ENCODE measurements around the gene FGF11. TPM values are rescaled to one million over a fixed set of nuclear protein-coding genes. Genes with fewer than 3 reads are reported as not detected.

The FGF11 gene
- 1.4 and 2.7 TPM in 2 replicates for total RNA-seq
- 3.6 and 3.8 TPM in 2 replicates for polyA plus RNA-seq

DNA sequence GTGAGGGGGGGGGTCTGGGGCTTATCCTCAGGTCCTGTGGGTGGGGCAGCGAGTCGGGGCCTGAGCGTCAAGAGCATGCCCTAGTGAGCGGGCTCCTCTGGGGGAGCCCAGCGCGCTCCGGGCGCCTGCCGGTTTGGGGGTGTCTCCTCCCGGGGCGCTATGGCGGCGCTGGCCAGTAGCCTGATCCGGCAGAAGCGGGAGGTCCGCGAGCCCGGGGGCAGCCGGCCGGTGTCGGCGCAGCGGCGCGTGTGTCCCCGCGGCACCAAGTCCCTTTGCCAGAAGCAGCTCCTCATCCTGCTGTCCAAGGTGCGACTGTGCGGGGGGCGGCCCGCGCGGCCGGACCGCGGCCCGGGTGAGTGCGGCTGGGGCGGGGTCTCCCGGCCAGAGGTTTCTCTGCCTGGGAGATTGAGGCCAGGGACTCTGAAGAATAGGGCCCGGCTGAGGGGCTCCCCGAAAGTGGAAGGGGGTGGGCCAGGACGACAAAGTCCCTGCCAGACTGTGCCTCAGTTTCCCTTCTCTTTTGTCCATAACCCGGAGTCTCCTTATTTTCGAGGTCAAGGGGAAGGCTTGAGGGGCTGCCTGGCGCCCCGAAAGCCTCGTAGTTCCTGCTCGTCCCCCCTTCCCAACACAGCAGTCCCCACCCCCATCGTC lies at the start of gene FGF11:
TSS of gene FGF11 (plus strand) at position 51 of the 651 bp plus-strand sequence. CDS start at position 160, 109 bp downstream.
- peaks cover 29% of the 10 kb centered on the region for H3K27me3 ChIP-seq
- peak; percentile 40 for DNase-seq (ENCODE audit: low spot score)
- H3K36me3 ChIP-seq (replicated peaks; ENCODE audit: insufficient read depth, low read depth) = no peaks in the 10 kb centered on the region
- peak within 1 kb of the TSS; percentile 75 for H3K4me3 ChIP-seq
- H3K9me2 ChIP-seq (replicated peaks; ENCODE audit: insufficient read depth) = no peaks in the 10 kb centered on the region
- H3K27ac ChIP-seq = peak within 1 kb of the TSS; percentile 49
- H4K20me1 ChIP-seq (ENCODE audit: insufficient read depth, poor library complexity, severe bottlenecking) = no peaks in the 10 kb centered on the region
- no peaks in the 10 kb centered on the region for H3K9me3 ChIP-seq (ENCODE audit: low read depth)
- peak within 1 kb of the TSS; percentile 99 for H3K4me2 ChIP-seq
- WGBS (ENCODE audit: low lambda C conversion rate, missing lambda C conversion rate) = 2% methylated on average over 42 of the region's 50 CpGs
- H3K79me2 ChIP-seq = peaks cover 2% of the 10 kb centered on the region
- no peak for TF ChIP-seq EZH2phosphoT487 (IDR thresholded peaks at IDR 0.05; ENCODE audit: low read depth, severe bottlenecking, unreplicated experiment)
- no peak for TF ChIP-seq EZH2 (IDR thresholded peaks at IDR 0.05; ENCODE audit: borderline replicate concordance)
- TF ChIP-seq, protein P1, sequence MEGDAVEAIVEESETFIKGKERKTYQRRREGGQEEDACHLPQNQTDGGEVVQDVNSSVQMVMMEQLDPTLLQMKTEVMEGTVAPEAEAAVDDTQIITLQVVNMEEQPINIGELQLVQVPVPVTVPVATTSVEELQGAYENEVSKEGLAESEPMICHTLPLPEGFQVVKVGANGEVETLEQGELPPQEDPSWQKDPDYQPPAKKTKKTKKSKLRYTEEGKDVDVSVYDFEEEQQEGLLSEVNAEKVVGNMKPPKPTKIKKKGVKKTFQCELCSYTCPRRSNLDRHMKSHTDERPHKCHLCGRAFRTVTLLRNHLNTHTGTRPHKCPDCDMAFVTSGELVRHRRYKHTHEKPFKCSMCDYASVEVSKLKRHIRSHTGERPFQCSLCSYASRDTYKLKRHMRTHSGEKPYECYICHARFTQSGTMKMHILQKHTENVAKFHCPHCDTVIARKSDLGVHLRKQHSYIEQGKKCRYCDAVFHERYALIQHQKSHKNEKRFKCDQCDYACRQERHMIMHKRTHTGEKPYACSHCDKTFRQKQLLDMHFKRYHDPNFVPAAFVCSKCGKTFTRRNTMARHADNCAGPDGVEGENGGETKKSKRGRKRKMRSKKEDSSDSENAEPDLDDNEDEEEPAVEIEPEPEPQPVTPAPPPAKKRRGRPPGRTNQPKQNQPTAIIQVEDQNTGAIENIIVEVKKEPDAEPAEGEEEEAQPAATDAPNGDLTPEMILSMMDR (IDR thresholded peaks at IDR 0.05; ENCODE audit: poor library complexity) = no peak
- peaks cover 50% of the 10 kb centered on the region for H3K4me1 ChIP-seq (ENCODE audit: insufficient read depth)
- H2AFZ ChIP-seq = peak within 1 kb of the TSS; percentile 55

DNA sequence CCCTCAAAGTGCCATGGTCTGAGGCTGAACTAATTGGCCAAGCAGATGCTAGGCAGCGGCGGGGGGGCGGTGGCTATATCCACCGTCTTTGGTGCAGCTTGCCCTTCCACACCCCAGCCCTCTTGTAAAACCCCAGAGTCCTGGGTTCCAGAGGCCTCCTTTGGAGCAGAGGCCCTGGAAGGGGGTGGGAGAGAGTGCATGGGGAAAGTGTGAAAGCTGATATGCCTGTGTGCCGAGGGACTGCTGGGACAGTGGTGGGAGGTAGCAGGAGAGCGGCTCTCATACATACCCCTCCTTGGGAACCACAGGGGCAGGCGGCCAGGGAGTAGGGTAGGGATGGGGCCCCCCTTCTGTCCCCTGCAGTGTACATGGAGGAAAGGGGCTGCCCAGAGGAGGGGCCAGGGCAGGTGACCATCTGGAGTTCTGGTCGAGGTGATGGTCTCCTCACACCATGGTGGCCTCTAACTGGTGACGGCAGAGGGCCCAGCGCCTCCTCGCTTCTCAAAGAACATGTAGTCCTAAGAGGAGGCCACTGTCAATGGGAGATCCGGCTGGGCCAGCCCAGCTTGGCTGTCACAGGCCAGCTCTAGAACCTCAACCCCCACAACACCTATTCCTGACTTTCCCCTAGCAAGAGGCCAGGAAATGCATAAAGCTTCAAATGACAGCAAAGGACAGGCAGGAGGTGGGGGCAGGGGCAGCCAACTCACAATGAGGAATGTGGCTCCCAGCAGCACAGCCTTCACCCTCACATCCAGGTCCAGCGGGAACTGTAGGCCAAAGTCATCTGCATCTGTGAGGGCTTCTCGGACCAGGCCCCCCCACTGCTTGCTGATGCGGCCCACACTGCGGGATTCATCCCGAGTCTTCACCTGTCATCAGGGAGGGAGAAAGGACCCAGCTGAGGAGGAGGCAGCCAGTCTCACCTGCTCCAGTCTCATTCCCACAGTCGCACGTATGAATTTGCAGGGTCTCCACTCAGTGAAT lies 49.1 kb upstream of the FGF11 start:
- H3K79me2 ChIP-seq = peaks cover 10% of the 10 kb centered on the region
- no peak overlapping the region for H3K27ac ChIP-seq
- H2AFZ ChIP-seq = no peak overlapping the region
- no peak overlapping the region for H3K4me2 ChIP-seq
- WGBS (ENCODE audit: low lambda C conversion rate, missing lambda C conversion rate) = 87% methylated on average over 19 of the region's 19 CpGs
- H3K36me3 ChIP-seq (replicated peaks; ENCODE audit: insufficient read depth, low read depth) = no peaks in the 10 kb centered on the region
- no peaks in the 10 kb centered on the region for H3K9me3 ChIP-seq (ENCODE audit: low read depth)
- H4K20me1 ChIP-seq (ENCODE audit: insufficient read depth, poor library complexity, severe bottlenecking) = no peaks in the 10 kb centered on the region
- no peak overlapping the region for H3K4me3 ChIP-seq
- no peaks in the 10 kb centered on the region for H3K9me2 ChIP-seq (replicated peaks; ENCODE audit: insufficient read depth)
- TF ChIP-seq, protein P1 (IDR thresholded peaks at IDR 0.05; ENCODE audit: poor library complexity) = no peak
- TF ChIP-seq EZH2 (IDR thresholded peaks at IDR 0.05; ENCODE audit: borderline replicate concordance) (no peak), EZH2phosphoT487 (IDR thresholded peaks at IDR 0.05; ENCODE audit: low read depth, severe bottlenecking, unreplicated experiment) (no peak)
- DNase-seq (ENCODE audit: low spot score) = no peak
- H3K4me1 ChIP-seq (ENCODE audit: insufficient read depth) = peaks cover 9% of the 10 kb centered on the region
- no peaks in the 10 kb centered on the region for H3K27me3 ChIP-seq

DNA sequence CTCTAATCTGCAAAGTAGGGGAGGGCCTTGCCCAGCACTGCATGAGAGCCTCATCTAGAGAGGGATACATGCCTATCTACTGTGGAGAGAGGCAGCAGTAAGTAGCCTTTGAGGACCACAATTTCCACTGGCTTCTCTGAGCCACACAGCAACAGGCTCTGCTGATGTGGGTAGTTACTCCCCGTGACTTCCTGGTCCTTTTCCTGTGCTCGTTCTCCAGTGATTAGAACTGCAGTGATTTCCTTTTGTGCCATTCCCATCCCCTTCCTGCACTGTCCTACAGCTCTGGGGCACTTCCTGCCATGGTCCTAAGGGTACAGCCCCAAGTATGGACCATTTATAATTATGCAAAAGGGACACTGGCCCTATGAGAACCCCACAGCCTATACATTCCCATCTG lies 48.0 kb upstream of the FGF11 start:
- no peak overlapping the region for H3K4me3 ChIP-seq
- H4K20me1 ChIP-seq (ENCODE audit: insufficient read depth, poor library complexity, severe bottlenecking) = no peaks in the 10 kb centered on the region
- no peaks in the 10 kb centered on the region for H3K9me3 ChIP-seq (ENCODE audit: low read depth)
- no peak overlapping the region for H3K27ac ChIP-seq
- H3K36me3 ChIP-seq (replicated peaks; ENCODE audit: insufficient read depth, low read depth) = no peaks in the 10 kb centered on the region
- H2AFZ ChIP-seq = no peak overlapping the region
- peaks cover 10% of the 10 kb centered on the region for H3K79me2 ChIP-seq
- 69% methylated on average over 2 of the region's 2 CpGs for WGBS (ENCODE audit: low lambda C conversion rate, missing lambda C conversion rate)
- no peak overlapping the region for H3K4me2 ChIP-seq
- H3K9me2 ChIP-seq (replicated peaks; ENCODE audit: insufficient read depth) = no peaks in the 10 kb centered on the region
- H3K27me3 ChIP-seq = no peaks in the 10 kb centered on the region
- H3K4me1 ChIP-seq (ENCODE audit: insufficient read depth) = peaks cover 9% of the 10 kb centered on the region
- TF ChIP-seq EZH2 (IDR thresholded peaks at IDR 0.05; ENCODE audit: borderline replicate concordance) (no peak), EZH2phosphoT487 (IDR thresholded peaks at IDR 0.05; ENCODE audit: low read depth, severe bottlenecking, unreplicated experiment) (no peak)
- TF ChIP-seq, protein P1 (IDR thresholded peaks at IDR 0.05; ENCODE audit: poor library complexity) = no peak
- no peak for DNase-seq (ENCODE audit: low spot score)
